GM18508 (cell line): ENCODE data around the gene CCDC88C.
"Not testable (repeated sequence)": the region's sequence is repeated elsewhere in the genome, so short reads cannot be mapped to it uniquely, and the experiment has no call there.

ENCODE experiments used
- ATAC-seq: cut with Tn5 transposase; IDR thresholded peaks from one replicate; pipeline ENCODE4 v1.9.1; 2021; ENCODE audit warnings: moderate number of reproducible peaks; ENCODE audit not compliant: insufficient read depth, unreplicated experiment

Gene CCDC88C

GRCh38 chr14:91261115-91261514, 156.5 kb downstream of the CCDC88C start:
- no peak for ATAC-seq

GRCh38 chr14:91258876-91259275, 158.7 kb downstream of the CCDC88C start:
- no peak for ATAC-seq

GRCh38 chr14:91258011-91258618, 159.5 kb downstream of the CCDC88C start:
- no peak for ATAC-seq

GRCh38 chr14:91257328-91258010, 160.2 kb downstream of the CCDC88C start:
- no peak for ATAC-seq

- no peak for ATAC-seq
These were observed 161.0 kb downstream of the CCDC88C start for GRCh38 chr14:91256661-91257060.

GRCh38 chr14:91255026-91255695, 162.5 kb downstream of the CCDC88C start:
- ATAC-seq: no peak

- ATAC-seq: no peak
These were observed 163.2 kb downstream of the CCDC88C start for GRCh38 chr14:91254461-91254860.

GRCh38 chr14:91253795-91254323, 163.8 kb downstream of the CCDC88C start:
- no peak for ATAC-seq

GRCh38 chr14:91252871-91253794, 164.5 kb downstream of the CCDC88C start:
- no peak for ATAC-seq

- ATAC-seq: no peak
These were observed 166.7 kb downstream of the CCDC88C start for GRCh38 chr14:91250912-91251311.

- ATAC-seq: peak; percentile 78
These were observed 167.6 kb downstream of the CCDC88C start for GRCh38 chr14:91249841-91250616.

GRCh38 chr14:91246051-91246852, 171.4 kb downstream of the CCDC88C start:
- ATAC-seq: no peak

- ATAC-seq: not testable (repeated sequence)
These were observed 172.0 kb downstream of the CCDC88C start for GRCh38 chr14:91245616-91246015.

GRCh38 chr14:91245029-91245428, 172.6 kb downstream of the CCDC88C start:
- ATAC-seq: no peak

GRCh38 chr14:91244501-91244901, 173.1 kb downstream of the CCDC88C start, which contains the start of gene GPR68:
TSS of gene GPR68 (minus strand) at chr14:91244704. CDS start at chr14:91235050, 9,654 bp downstream.
- no peak for ATAC-seq

- no peak for ATAC-seq
These were observed 174.5 kb downstream of the CCDC88C start for GRCh38 chr14:91243074-91243471.

GRCh38 chr14:91242635-91243034, 175.0 kb downstream of the CCDC88C start:
- no peak for ATAC-seq

- no peak for ATAC-seq
These were observed 175.8 kb downstream of the CCDC88C start for GRCh38 chr14:91241863-91242262.

GRCh38 chr14:91238661-91239060, 179.0 kb downstream of the CCDC88C start:
- ATAC-seq: no peak
